ENCODE data around the gene ACSF3.

The ACSF3 gene

DNA sequence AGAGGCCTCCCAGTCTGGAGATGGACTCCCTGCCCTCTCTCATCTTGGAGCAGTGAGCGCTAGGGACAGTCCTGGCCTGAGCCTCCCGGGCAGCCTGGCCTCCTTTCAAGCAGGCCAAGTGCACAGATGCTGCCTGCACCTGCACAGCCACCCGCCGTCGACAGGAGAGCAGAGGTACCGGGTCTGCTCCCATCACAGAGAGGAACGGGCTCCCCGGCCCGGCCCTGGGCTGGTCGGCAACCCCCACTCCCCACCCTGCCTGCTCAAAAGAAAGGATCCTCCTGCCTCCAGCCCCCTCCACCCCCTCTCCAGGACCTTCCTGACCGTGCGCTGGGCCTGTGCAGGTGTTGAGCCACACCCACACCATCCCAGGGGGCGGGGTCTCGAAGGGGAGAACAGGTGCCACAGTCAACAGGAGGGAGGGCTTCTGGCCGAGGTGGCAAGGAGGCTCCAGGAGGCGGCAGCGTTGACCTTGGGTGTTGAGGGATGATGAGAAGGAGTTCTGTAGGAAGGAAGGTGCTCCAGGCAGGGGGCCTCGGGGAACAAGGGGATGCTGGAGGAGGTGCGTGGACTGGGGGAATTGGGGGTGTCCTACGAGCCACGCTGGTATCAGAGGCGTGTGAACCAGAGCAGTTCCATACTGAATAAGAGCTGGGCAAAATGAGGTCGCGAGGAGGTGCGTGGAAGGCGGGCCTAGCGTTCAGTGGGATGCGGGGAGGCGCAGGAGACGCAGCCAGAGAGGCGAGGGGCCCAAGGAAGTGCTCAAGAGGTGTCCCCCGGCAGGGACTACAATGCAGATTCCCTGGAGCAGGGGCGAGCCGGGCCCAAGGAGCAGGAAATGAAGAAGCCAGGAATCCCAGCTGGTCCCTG lies 76.9 kb downstream of the ACSF3 start:
- H3K27me3 ChIP-seq (ENCODE audit: control insufficient read depth, insufficient read depth, low read length): peaks cover 62% of the 10 kb centered on the region
- H3K9ac ChIP-seq (ENCODE audit: low read length): no peak overlapping the region
- no peaks in the 10 kb centered on the region for H3K36me3 ChIP-seq (ENCODE audit: control insufficient read depth, insufficient read depth, low read length)
- no peak overlapping the region for H3K4me3 ChIP-seq (ENCODE audit: low read length)
- H3K9me3 ChIP-seq (ENCODE audit: control insufficient read depth, low read length): no peaks in the 10 kb centered on the region
- H3K4me1 ChIP-seq (ENCODE audit: control insufficient read depth, insufficient read depth, low read length): peaks cover 23% of the 10 kb centered on the region

DNA sequence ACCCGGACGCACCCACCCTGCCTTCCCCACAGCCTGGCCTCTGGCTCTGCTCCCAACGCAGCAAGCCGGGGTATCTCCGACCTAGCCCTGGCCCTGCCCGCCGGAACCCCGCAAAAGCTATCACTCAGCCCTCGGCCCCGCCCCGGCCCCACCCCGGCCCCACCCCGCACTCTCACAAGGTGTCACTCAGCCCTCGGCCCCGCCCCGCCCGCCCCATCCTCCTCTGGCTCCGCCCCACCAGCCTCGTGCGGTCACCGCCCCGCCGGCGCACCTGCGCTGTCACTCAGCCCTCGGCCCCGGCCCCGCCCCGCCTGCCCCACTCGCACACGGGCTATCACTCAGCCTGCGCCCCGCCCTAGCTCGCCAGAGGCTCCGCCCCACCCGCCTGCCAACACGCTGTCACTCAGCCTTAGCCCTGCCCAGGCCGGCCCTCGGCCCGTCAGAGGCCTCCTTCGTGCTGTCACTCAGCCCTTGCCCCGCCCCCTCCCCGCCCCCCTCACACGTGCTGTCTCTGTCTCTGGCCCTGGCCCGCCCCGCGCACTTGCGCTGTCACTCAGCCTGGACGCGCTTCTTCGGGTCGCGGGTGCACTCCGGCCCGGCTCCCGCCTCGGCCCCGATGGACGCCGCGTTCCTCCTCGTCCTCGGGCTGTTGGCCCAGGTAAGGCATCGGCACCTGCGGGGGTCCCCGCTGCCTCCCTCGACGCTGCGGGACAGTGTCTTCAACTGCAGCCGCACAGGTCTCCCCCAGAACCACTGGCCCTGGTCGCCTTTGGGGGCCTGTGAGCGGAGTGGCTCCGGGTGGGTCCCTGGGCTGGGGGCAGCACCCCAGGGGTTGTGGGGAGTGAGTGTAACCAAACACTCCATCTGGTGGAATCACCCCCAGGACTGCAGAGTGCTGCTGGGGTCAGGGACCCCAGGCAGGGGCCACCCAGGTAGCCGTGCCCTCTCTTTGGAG lies 77.8 kb downstream of the ACSF3 start, which contains the start of gene CDH15:
TSS of gene CDH15 (plus strand) at position 533 of the 955 bp plus-strand sequence. CDS start at position 617, 84 bp downstream.
- peak within 1 kb of the TSS; percentile 19 for H3K4me3 ChIP-seq (ENCODE audit: low read length)
- no peaks in the 10 kb centered on the region for H3K36me3 ChIP-seq (ENCODE audit: control insufficient read depth, insufficient read depth, low read length)
- H3K4me1 ChIP-seq (ENCODE audit: control insufficient read depth, insufficient read depth, low read length): peaks cover 23% of the 10 kb centered on the region

DNA sequence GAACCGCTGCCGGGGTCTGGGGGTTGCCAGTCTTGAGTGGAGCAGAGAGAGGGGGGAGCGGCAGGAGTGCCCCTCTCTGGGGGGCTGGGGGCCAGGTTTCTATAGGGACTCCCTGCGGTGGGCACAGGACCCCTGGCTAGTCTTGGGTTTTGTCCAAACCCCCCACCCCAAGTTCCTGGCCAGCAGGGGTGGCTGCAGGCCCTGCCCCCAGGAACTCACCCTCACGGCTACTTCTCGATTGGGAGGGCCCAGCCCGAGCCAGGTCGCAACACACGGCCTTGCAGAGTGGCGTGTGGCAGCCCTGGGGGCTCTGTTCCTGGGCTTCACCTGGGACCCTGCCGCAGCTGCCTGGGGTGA lies 78.5 kb downstream of the ACSF3 start:
- peaks cover 54% of the 10 kb centered on the region for H3K27me3 ChIP-seq (ENCODE audit: control insufficient read depth, insufficient read depth, low read length)
- no peaks in the 10 kb centered on the region for H3K36me3 ChIP-seq (ENCODE audit: control insufficient read depth, insufficient read depth, low read length)
- no peak overlapping the region for H3K9ac ChIP-seq (ENCODE audit: low read length)
- H3K4me3 ChIP-seq (ENCODE audit: low read length): no peak overlapping the region
- no peaks in the 10 kb centered on the region for H3K9me3 ChIP-seq (ENCODE audit: control insufficient read depth, low read length)
- H3K4me1 ChIP-seq (ENCODE audit: control insufficient read depth, insufficient read depth, low read length): peaks cover 20% of the 10 kb centered on the region

More for the DNA sequence above, 77.8 kb downstream of the ACSF3 start, which contains the start of gene CDH15:
- no peak within 1 kb of the TSS for H3K9ac ChIP-seq (ENCODE audit: low read length)
- peaks cover 61% of the 10 kb centered on the region for H3K27me3 ChIP-seq (ENCODE audit: control insufficient read depth, insufficient read depth, low read length)
- H3K9me3 ChIP-seq (ENCODE audit: control insufficient read depth, low read length): no peaks in the 10 kb centered on the region

DNA sequence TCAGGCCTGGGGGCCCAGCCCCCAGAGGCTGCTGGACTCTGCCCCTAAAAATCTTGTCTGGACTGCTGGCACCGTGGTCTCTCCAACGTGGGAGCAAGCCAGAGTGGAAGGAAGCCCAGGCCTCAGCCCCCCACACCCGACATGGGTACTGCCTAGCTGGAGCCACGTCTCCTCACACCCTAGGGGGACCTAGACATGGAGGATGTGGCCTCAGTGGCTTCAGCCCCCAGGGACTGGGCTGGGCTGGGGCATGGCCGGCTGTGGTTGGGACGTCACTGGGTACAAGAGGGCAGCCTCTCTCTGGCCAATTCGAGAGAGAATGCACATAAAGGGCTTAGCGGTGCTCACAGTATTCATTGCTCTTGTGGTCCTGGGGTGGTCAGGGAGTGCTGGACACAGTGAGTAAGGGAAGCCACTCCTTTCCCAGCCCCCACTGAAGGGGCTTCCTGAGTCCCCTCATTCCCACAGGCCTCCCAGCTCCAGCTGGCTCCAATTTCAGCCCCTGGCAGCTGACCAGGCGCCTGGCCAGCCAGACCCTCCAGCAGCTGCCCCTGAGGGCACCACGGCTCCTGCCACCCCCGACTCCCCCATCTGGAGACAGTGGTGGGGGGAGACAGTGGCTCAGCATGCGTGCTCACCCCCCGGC lies 79.0 kb downstream of the ACSF3 start:
- no peak overlapping the region for H3K4me3 ChIP-seq (ENCODE audit: low read length)
- H3K9me3 ChIP-seq (ENCODE audit: control insufficient read depth, low read length): no peaks in the 10 kb centered on the region
- no peaks in the 10 kb centered on the region for H3K36me3 ChIP-seq (ENCODE audit: control insufficient read depth, insufficient read depth, low read length)
- H3K4me1 ChIP-seq (ENCODE audit: control insufficient read depth, insufficient read depth, low read length): peaks cover 15% of the 10 kb centered on the region
- H3K27me3 ChIP-seq (ENCODE audit: control insufficient read depth, insufficient read depth, low read length): peaks cover 52% of the 10 kb centered on the region
- no peak overlapping the region for H3K9ac ChIP-seq (ENCODE audit: low read length)

DNA sequence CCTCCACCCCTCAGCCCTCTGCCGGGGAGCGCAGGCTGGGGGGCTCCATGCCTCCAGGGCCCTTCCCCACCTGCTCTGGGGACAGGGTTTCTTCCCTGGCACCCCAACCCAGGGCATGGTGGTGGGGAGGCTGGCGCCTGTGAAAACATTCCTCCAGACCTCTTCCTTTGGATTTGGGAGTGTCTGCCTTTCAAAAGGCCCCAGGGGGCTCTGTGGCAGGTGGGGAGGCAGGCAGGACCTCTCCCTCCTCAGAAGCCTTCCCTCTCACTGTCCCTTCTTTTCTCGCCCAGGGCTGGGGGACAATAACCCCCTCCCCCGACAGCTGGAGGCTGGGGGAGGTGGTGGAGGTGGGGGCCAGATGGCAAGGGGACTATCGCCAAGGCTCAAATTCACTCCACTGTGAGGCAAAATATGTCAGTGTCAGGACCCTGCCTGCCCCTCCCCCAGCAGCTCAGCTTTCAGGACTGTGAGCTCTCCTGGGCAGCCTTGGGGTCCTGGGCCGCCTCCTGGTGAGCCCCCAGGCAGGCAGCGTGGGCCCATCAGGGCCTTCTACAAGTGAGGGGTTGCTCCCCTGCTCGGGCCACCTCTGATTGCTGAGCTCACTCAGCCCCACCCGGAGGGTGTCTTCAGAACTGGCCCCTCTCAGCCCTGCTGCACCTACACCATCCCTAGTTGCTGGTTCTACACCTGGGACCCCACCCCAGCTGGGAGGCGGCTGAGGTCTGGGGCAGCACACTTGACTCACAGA lies 79.7 kb downstream of the ACSF3 start:
- Histone ChIP-seq H3K4me1 (ENCODE audit: control insufficient read depth, insufficient read depth, low read length) (peaks cover 13% of the 10 kb centered on the region), H3K4me3 (ENCODE audit: low read length) (no peak overlapping the region), H3K9me3 (ENCODE audit: control insufficient read depth, low read length) (no peaks in the 10 kb centered on the region), H3K27me3 (ENCODE audit: control insufficient read depth, insufficient read depth, low read length) (peaks cover 47% of the 10 kb centered on the region), H3K36me3 (ENCODE audit: control insufficient read depth, insufficient read depth, low read length) (no peaks in the 10 kb centered on the region), H3K9ac (ENCODE audit: low read length) (no peak overlapping the region)

DNA sequence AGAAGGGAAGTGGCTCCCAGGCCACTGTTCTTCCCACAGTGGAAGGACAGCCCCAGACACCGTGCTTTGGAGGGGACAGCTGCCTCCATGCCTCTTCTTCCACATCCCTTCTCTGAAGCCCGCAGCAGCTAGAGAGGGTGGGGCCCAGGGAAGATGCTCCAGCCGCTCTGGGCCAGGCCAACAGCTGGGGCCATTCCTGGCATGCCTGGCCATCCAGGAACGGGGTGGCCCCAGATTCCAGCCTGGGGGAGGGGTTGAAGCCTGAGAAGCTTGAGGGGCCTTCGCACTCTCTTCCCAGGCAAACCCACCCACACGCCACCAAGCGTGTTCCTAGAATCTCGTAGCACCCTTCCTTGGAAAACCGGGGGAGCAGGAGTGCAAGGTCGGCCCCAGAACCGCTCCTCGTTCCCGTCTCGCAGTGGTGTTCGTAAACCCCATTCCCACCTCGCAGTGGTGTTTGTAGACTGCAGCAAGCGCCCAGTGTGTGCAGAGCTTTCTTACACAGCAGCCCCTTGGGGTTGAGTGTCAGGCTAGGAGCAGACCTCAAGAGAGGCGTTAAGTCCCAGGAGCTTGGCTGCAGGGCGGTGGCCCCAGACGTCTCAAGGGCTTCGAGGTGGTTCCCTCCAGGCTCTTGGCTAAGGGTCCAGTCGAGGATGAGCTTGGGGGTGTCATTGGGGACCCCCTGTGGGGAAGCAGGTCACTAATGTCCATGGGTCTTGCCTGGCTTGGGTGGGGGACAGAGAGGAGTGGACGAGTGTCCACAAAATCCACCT lies 80.6 kb downstream of the ACSF3 start:
- Histone ChIP-seq H3K36me3 (ENCODE audit: control insufficient read depth, insufficient read depth, low read length) (no peaks in the 10 kb centered on the region), H3K9ac (ENCODE audit: low read length) (no peak overlapping the region), H3K27me3 (ENCODE audit: control insufficient read depth, insufficient read depth, low read length) (peaks cover 38% of the 10 kb centered on the region), H3K4me3 (ENCODE audit: low read length) (no peak overlapping the region), H3K9me3 (ENCODE audit: control insufficient read depth, low read length) (no peaks in the 10 kb centered on the region), H3K4me1 (ENCODE audit: control insufficient read depth, insufficient read depth, low read length) (peaks cover 13% of the 10 kb centered on the region)

DNA sequence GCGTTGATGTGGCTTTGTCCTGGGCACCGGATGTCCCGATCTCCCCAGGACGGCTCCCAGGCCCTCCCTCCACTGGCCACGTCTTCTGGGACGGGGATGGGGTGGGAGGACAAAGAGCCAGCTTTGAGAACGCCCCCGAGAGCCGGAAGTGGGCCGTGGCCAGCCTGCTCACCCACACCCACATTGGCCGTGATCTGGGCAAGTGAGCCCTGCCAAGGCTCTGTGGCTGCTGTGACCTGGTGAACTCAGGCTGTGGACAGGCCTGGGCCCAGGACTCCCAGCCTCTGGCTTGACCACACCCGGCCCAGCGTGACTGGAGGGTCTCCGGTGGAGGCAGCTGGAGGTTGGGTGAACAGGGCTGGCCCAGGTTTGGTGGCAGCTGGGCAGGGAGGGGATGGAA lies 81.2 kb downstream of the ACSF3 start:
- no peak overlapping the region for H3K4me3 ChIP-seq (ENCODE audit: low read length)
- peaks cover 32% of the 10 kb centered on the region for H3K27me3 ChIP-seq (ENCODE audit: control insufficient read depth, insufficient read depth, low read length)
- peaks cover 13% of the 10 kb centered on the region for H3K4me1 ChIP-seq (ENCODE audit: control insufficient read depth, insufficient read depth, low read length)
- no peaks in the 10 kb centered on the region for H3K9me3 ChIP-seq (ENCODE audit: control insufficient read depth, low read length)
- no peaks in the 10 kb centered on the region for H3K36me3 ChIP-seq (ENCODE audit: control insufficient read depth, insufficient read depth, low read length)
- no peak overlapping the region for H3K9ac ChIP-seq (ENCODE audit: low read length)

DNA sequence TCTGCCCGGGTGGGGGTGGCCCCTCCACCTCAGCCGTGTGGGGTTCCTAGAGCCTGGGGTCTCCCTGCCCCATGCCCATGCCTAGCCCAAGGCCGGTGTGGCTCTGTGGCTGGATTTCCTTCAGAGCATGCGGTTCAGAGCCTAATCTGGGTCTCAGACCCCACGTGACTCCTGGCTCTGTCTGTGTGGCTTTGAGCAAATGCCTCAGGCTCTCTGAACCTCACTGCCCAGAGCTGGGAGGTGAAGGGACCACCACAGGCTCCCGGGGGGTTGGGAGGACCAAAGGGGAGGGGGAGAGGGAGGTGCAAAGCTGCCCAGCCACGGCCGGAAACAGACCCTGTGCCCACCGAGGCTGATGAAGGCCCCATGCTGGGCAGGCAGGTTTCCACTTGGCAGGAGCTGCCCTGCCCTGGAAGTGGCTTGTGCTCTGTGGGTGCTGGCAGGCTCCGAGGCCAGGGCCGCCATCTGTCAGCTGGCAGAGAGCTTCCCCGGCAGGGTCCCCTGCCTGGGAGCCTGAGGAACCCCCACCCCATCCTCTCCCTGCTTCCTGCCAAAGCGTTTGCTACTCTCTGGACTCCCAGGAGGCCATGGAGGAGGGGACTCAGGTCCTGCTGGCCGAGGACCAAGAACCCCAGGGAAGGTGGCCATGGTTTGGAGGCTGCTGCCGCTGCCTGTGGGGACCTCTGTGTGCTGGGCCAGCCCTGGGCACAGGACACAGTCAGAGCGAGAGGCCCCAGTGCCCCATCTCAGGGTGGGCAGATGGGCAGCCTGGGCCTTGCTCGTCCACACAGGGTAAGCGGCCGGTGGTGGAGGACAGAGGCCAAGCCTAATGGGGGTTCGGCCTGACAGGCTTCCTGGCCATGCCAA lies 81.9 kb downstream of the ACSF3 start:
- Histone ChIP-seq H3K9ac (ENCODE audit: low read length) (no peak overlapping the region), H3K9me3 (ENCODE audit: control insufficient read depth, low read length) (no peaks in the 10 kb centered on the region), H3K36me3 (ENCODE audit: control insufficient read depth, insufficient read depth, low read length) (no peaks in the 10 kb centered on the region), H3K4me1 (ENCODE audit: control insufficient read depth, insufficient read depth, low read length) (peaks cover 10% of the 10 kb centered on the region), H3K4me3 (ENCODE audit: low read length) (no peak overlapping the region), H3K27me3 (ENCODE audit: control insufficient read depth, insufficient read depth, low read length) (peaks cover 26% of the 10 kb centered on the region)

DNA sequence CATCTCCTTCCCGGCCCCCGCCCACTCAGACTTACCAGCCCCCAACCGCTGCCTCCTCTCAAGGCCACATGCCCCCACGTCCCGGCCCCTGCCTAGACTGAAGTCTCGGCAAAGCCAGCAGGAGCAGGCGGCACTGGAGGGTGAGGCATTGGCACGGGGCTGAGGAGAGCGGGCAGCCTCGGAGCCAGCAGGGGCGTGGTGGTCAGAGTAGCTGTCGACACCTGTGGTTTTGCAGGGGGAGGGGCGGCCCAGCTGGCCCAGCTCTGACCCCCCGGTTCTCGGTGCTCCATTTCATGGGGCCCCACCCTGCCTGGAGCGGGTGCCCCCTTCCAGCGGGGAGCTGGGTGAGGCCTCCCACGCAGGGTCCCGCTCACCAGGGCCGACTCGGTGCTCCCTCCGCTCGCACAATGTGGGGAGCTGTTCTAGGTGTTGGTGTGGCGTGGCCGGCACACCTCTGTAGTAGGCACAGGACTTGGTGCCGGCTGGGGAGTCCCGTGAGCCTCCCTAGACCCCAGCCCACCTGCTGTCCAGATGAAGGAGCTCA lies 82.6 kb downstream of the ACSF3 start:
- Histone ChIP-seq H3K4me3 (ENCODE audit: low read length) (no peak overlapping the region), H3K9ac (ENCODE audit: low read length) (no peak overlapping the region), H3K4me1 (ENCODE audit: control insufficient read depth, insufficient read depth, low read length) (peaks cover 5% of the 10 kb centered on the region), H3K9me3 (ENCODE audit: control insufficient read depth, low read length) (no peaks in the 10 kb centered on the region), H3K36me3 (ENCODE audit: control insufficient read depth, insufficient read depth, low read length) (no peaks in the 10 kb centered on the region), H3K27me3 (ENCODE audit: control insufficient read depth, insufficient read depth, low read length) (peaks cover 21% of the 10 kb centered on the region)

DNA sequence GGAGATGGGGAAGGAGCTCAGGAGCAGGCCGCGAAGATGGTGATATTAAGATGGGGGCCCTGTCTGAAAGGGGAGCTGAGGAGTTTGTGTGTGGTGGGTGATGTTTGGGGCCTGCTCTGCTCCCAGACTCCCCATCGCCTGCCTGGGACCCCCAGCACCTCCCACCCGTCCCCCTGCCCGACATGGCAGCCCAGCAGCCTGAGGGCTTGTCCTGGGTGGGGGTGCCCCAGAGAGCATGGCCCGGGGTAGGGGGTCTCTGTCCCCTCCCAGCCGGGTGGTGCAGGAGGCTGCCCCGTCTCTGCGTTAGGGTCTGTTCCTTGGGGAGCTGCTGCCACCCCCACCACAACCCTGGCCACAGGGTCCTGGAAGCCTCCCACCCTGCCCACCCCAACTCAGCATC lies 83.1 kb downstream of the ACSF3 start:
- peaks cover 3% of the 10 kb centered on the region for H3K4me1 ChIP-seq (ENCODE audit: control insufficient read depth, insufficient read depth, low read length)
- H3K36me3 ChIP-seq (ENCODE audit: control insufficient read depth, insufficient read depth, low read length): no peaks in the 10 kb centered on the region
- no peak overlapping the region for H3K9ac ChIP-seq (ENCODE audit: low read length)
- no peaks in the 10 kb centered on the region for H3K9me3 ChIP-seq (ENCODE audit: control insufficient read depth, low read length)
- no peak overlapping the region for H3K4me3 ChIP-seq (ENCODE audit: low read length)
- H3K27me3 ChIP-seq (ENCODE audit: control insufficient read depth, insufficient read depth, low read length): peaks cover 19% of the 10 kb centered on the region

All from mucosa of stomach (tissue), 1 donor.